ENCODE measurements around the gene SAMD4A. TPM values are rescaled to one million over a fixed set of nuclear protein-coding genes. Genes with fewer than 3 reads are reported as not detected.

Gene SAMD4A
- total RNA-seq, 3 donors from 2014 or later, result 5.4 to 8.1 (median 7.6) TPM

DNA sequence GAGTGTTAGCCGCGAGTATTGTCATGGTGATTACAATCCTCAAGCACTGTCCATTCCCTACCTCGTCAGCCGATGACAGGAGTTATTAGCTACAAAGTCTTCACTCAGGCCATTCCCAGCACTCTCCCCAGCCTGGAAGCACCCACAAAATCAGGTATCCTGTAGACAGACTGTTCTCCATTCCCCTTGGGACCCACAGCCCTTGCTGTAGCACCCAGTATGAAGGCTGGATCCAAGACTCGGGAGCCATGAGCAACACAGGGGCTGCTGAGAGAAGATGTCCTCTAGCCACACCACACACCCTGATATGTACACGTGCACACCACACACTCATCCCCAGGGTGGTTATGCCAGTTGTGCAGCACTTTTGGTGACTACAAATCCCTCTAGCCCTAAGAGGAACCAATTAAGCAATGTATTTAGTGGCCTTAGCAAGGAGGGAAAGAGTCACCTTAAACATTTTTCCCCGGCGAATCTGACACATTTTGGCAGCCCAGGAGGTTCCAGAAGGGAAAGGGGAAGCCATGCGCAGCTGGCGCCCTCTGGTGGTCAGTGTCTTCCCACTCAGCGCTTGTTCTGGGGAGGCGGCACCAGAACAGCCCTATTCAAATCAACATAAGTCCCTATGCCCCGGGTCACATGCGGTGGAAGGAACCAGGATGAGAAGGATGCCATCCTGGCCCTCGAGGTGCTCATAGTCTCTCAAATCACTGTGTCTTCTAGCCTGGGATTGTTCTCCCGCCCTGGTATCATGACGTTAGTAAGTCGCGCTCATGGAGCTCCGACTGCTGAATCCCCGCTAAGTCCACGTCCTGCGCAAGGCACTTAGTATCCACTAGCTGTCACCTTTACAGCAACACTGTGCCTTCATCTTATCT is 238.8 kb downstream of the SAMD4A start:
- ATAC-seq, result peak; percentile 84 to 92
- Mint-ChIP-seq H3K9me3 (peaks cover 4% of the 10 kb centered on the region), H3K4me3 (no peak overlapping the region), H3K4me1 (ENCODE audit: low read depth) (peaks cover 5% of the 10 kb centered on the region), H3K36me3 (ENCODE audit: insufficient read depth) (no peaks in the 10 kb centered on the region), H3K27me3 (ENCODE audit: low read depth) (peaks cover 11% of the 10 kb centered on the region)
- DNase-seq, result peak; percentile 74

GRCh38 chr14:54806616-54807015 is 239.7 kb downstream of the SAMD4A start:
- Mint-ChIP-seq H3K4me3 (no peak overlapping the region), H3K36me3 (ENCODE audit: insufficient read depth) (no peaks in the 10 kb centered on the region), H3K9me3 (peaks cover 2% of the 10 kb centered on the region), H3K27me3 (ENCODE audit: low read depth) (peaks cover 7% of the 10 kb centered on the region), H3K4me1 (ENCODE audit: low read depth) (peaks cover 5% of the 10 kb centered on the region)
- DNase-seq, result no peak
- no peak for ATAC-seq

DNA sequence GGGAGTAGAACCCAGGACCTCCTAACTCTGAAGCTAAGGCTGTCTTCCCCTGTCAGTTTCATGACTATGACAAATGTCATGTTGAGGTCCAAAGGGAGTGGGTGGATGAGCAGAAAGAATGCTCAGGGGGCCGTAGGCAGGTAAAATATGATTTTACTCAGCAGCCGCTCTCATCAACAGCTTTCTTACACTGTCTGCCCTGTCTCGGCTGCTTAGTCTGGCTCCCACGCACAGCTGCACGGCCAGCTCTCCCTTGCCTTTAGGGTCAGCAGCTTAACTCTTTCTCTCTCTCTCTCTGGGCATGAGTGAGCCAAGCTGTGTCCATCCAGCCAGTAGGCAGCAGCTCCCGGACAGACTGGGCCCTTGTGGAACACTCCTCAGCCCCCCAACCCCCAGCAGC is 240.5 kb downstream of the SAMD4A start:
- Mint-ChIP-seq H3K27me3 (ENCODE audit: low read depth) (peaks cover 7% of the 10 kb centered on the region), H3K4me3 (no peak overlapping the region), H3K9me3 (no peaks in the 10 kb centered on the region), H3K36me3 (ENCODE audit: insufficient read depth) (no peaks in the 10 kb centered on the region), H3K4me1 (ENCODE audit: low read depth) (peaks cover 5% of the 10 kb centered on the region)
- DNase-seq (no peak), ATAC-seq (no peak)

DNA sequence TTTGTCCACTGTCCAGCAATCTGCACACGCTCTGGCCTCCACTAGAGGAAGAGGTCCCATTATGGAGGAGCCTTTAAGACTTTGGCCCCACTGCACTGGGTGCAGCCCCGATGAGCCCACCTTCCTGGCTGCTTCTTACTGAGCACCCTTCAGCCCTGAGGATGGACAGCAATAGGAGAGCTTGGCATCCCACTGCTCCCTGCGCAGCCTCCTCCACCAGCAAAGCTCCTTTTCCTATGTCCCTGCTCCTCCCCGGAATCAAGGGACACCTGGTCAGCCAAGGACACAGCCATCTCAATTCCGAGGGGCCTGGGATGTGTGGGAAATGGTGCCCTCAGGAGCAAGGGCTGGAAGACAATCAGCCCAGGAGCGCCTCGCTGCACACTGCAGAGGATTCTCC is 241.0 kb downstream of the SAMD4A start:
- DNase-seq, result no peak
- no peaks in the 10 kb centered on the region for H3K36me3 Mint-ChIP-seq (ENCODE audit: insufficient read depth)

DNA sequence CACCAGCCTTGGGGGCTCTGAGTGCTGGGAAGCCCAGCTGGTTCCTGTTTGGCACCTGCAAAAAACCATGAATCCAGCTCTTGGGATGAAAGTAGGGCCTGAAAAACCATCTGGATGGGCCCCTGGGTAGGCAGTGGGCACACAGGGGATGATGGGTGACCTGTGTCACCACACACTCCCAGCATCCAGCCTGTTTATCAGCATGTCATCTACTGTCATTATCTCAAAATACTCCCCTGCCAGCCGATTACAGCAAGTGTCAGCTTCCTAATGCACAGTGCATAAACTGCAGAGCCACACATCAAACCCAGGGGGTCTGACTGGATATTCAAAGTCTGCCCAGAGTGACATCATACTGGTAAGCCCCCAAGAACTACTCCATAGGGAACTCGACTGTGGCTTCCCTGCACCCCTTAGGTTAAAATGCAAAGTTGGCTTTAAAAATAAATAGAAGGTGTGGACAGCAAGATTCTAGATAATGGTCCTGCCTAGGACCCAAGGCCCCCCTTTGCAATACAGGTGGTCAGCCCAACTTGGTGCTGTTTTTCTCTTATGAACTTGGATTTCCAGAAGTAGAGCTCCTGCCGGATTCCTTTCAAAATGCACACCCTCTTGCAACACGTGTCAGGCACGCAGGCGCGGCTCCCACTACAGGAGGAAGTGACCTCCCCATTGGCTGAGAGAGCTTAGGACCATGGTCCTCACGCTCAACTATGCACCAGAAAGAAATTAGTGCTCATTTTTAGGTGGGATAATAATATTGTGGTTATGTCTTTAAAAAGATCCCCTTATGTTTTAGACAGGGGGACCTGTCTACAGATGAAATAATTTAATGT is 241.6 kb downstream of the SAMD4A start:
- no peak overlapping the region for H3K4me3 Mint-ChIP-seq
- no peak for DNase-seq
- H3K27me3 Mint-ChIP-seq (ENCODE audit: low read depth), result peaks cover 7% of the 10 kb centered on the region
- no peaks in the 10 kb centered on the region for H3K9me3 Mint-ChIP-seq
- H3K4me1 Mint-ChIP-seq (ENCODE audit: low read depth), result peaks cover 5% of the 10 kb centered on the region
- no peak for ATAC-seq
- no peaks in the 10 kb centered on the region for H3K36me3 Mint-ChIP-seq (ENCODE audit: insufficient read depth)

More for the DNA sequence above, 241.0 kb downstream of the SAMD4A start:
- H3K9me3 Mint-ChIP-seq, result no peaks in the 10 kb centered on the region
- no peak for ATAC-seq
- peaks cover 5% of the 10 kb centered on the region for H3K4me1 Mint-ChIP-seq (ENCODE audit: low read depth)
- no peak overlapping the region for H3K4me3 Mint-ChIP-seq
- H3K27me3 Mint-ChIP-seq (ENCODE audit: low read depth), result peaks cover 7% of the 10 kb centered on the region

DNA sequence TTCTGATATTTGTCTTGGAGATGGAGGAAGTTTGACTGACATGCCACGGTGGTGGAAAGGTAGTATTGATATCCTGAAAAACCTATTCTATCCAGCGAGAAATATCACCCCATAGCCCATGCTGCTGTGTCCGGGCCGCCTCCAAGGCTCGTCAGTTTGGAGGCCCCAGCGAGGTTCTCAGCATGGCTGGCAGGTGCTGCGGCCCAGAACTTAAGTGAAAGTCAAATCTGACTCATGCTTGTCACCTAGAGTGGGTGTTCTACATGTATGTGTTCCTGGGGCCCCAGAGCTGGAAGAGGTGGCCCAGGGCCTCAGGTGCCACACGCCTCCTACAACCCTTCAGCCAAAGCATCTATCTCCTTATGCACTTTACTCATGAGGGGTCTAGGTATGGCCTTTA is 242.8 kb downstream of the SAMD4A start:
- H3K4me1 Mint-ChIP-seq (ENCODE audit: low read depth), result peaks cover 5% of the 10 kb centered on the region
- ATAC-seq, result peak in 1 of 2 donors; percentile 37
- peaks cover 5% of the 10 kb centered on the region for H3K27me3 Mint-ChIP-seq (ENCODE audit: low read depth)
- H3K4me3 Mint-ChIP-seq, result no peak overlapping the region
- no peaks in the 10 kb centered on the region for H3K36me3 Mint-ChIP-seq (ENCODE audit: insufficient read depth)
- no peak for DNase-seq
- H3K9me3 Mint-ChIP-seq, result no peaks in the 10 kb centered on the region

GRCh38 chr14:54812617-54813016 is 245.7 kb downstream of the SAMD4A start:
- Mint-ChIP-seq H3K4me3 (no peak overlapping the region), H3K4me1 (ENCODE audit: low read depth) (no peaks in the 10 kb centered on the region), H3K36me3 (ENCODE audit: insufficient read depth) (no peaks in the 10 kb centered on the region), H3K27me3 (ENCODE audit: low read depth) (no peaks in the 10 kb centered on the region), H3K9me3 (no peaks in the 10 kb centered on the region)
- DNase-seq (no peak), ATAC-seq (no peak)

DNA sequence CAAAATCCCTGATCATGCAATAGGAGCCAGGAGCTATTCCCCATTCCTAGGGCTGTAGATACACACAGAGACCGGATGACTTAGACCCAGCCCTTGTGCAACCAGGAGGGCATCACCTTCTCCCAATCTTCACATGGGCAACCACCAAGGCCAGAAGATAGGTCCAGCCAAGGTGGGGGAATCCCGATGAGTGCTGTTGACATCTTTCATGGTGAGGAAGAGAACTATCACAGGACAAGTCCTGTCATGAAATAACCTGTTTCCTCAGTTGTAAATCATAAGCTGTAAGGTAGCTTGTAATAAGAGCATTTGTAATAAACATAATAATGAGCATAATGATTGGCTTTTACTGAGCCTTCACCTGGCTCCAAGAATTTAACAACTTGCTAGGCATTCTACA is 246.2 kb downstream of the SAMD4A start:
- H3K9me3 Mint-ChIP-seq, result no peaks in the 10 kb centered on the region
- no peaks in the 10 kb centered on the region for H3K36me3 Mint-ChIP-seq (ENCODE audit: insufficient read depth)
- H3K27me3 Mint-ChIP-seq (ENCODE audit: low read depth), result no peaks in the 10 kb centered on the region
- H3K4me3 Mint-ChIP-seq, result no peak overlapping the region
- DNase-seq (no peak), ATAC-seq (no peak)
- H3K4me1 Mint-ChIP-seq (ENCODE audit: low read depth), result no peaks in the 10 kb centered on the region

DNA sequence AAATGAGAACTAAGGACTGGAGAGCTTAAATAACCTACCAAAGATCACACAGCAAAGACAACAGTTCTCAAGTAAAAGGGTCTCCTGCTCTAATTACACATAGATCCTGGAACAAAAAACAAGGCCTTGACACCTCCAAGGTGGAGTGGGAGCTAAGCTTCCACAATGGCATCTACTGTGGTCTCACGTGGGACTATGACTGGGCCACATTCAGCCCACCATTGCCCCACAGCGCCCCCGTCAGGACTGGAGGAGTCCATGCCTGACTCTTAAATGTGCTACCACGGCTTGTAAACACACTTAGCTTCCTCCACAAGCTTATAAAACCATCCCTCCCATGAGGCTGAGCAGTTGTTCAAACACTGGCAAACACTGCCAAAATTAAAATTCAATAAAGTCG is 247.1 kb downstream of the SAMD4A start:
- DNase-seq (no peak), ATAC-seq (no peak)
- Mint-ChIP-seq H3K4me1 (ENCODE audit: low read depth) (no peaks in the 10 kb centered on the region), H3K27me3 (ENCODE audit: low read depth) (no peaks in the 10 kb centered on the region), H3K36me3 (ENCODE audit: insufficient read depth) (no peaks in the 10 kb centered on the region), H3K9me3 (no peaks in the 10 kb centered on the region), H3K4me3 (no peak overlapping the region)

- ATAC-seq, result no peak
- no peaks in the 10 kb centered on the region for H3K27me3 Mint-ChIP-seq (ENCODE audit: low read depth)
- H3K4me1 Mint-ChIP-seq (ENCODE audit: low read depth), result no peaks in the 10 kb centered on the region
- DNase-seq, result no peak
- H3K9me3 Mint-ChIP-seq, result no peaks in the 10 kb centered on the region
- no peak overlapping the region for H3K4me3 Mint-ChIP-seq
- no peaks in the 10 kb centered on the region for H3K36me3 Mint-ChIP-seq (ENCODE audit: insufficient read depth)
Observed at GRCh38 chr14:54815016-54815415, 248.1 kb downstream of the SAMD4A start.

DNA sequence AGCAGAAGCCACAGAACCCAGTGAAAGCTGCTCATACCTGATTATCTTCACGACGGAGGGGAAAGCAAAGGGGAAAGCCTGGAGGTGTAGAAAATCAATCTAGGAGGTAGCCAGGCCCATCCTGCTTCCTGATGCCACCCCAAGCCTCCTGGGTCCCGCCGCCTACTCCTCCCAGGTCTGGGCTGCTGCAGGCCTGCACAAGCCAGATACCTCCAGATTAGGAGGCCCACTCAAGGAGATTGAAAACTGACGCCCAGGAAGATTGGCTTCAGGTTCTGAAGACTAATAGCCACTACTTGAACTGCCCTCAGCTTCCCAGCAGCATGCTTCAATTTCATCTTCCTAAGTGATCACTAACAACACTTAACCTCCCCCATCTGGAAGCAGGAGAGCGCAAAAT is 248.6 kb downstream of the SAMD4A start:
- Mint-ChIP-seq H3K9me3 (no peaks in the 10 kb centered on the region), H3K4me1 (ENCODE audit: low read depth) (no peaks in the 10 kb centered on the region), H3K27me3 (ENCODE audit: low read depth) (no peaks in the 10 kb centered on the region), H3K36me3 (ENCODE audit: insufficient read depth) (no peaks in the 10 kb centered on the region), H3K4me3 (no peak overlapping the region)
- ATAC-seq (no peak), DNase-seq (no peak)

- H3K27me3 Mint-ChIP-seq (ENCODE audit: low read depth), result no peaks in the 10 kb centered on the region
- H3K4me1 Mint-ChIP-seq (ENCODE audit: low read depth), result no peaks in the 10 kb centered on the region
- no peak for ATAC-seq
- H3K36me3 Mint-ChIP-seq (ENCODE audit: insufficient read depth), result no peaks in the 10 kb centered on the region
- DNase-seq, result no peak
- no peak overlapping the region for H3K4me3 Mint-ChIP-seq
- H3K9me3 Mint-ChIP-seq, result no peaks in the 10 kb centered on the region
Observed at GRCh38 chr14:54816450-54816849, 249.5 kb downstream of the SAMD4A start.

DNA sequence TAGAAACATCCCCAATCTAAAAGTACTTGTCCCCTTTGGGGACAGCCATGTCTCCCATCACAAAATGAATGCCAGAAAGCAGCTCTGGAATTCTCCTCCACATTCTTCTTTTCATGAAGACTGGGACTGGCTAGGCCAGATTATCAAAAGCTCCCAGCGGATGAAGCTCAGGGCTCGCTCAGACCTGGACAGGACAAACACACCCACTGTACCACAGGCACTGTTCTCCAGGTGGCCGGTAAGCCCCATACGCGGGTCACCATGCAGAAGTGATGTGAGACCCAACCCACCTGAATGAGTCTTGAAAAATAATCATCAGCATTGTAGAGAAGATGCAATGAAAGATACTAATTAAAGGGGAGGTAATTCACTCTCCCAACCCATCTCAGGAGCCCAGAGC is 250.6 kb downstream of the SAMD4A start:
- Mint-ChIP-seq H3K4me3 (no peak overlapping the region), H3K4me1 (ENCODE audit: low read depth) (no peaks in the 10 kb centered on the region), H3K36me3 (ENCODE audit: insufficient read depth) (no peaks in the 10 kb centered on the region), H3K27me3 (ENCODE audit: low read depth) (no peaks in the 10 kb centered on the region), H3K9me3 (no peaks in the 10 kb centered on the region)
- ATAC-seq, result no peak
- no peak for DNase-seq

DNA sequence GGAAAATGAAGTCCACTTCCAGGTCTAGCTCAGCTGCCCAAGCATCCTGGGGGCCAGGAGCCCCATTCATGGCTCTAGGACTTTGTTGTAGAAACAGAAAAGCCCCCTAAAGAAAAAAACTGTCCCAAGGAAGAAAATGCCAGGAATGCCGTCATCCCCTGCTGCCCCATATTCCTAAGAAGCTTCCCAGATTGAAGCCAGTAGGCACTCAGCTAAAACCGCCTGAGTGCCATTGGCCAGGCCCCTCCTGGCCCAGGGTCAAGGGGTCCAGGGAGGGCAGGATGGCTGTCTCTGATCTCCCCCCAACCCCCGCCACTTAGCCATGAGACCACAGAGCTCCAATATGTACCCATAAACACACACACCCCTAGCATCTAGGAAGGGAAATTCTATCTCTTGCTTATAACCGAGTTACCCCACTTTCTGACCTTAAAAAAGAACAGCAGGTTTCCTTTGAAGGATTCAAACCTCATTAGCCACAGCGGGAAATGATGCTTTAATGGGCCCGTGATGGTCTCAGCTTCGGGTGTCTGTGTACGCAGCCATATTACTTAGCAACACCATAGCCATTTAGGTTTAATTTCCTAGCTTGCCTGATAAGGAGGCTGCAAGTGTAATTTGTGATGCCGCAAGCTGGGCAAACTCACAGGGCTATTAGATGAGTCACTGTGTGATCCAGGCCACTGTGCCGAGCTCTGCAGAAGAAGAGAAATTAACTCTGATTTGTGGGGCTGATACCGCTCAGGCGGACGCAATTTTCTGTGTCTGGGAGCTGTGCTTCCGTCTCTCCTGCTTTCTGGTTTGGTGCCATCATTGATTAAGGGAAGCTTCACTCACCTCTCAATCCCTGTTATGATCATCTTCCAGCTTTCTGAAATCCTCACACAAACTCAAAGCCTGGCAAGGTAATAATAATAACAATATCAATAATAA is 251.5 kb downstream of the SAMD4A start:
- H3K36me3 Mint-ChIP-seq (ENCODE audit: insufficient read depth), result no peaks in the 10 kb centered on the region
- DNase-seq, result no peak
- no peaks in the 10 kb centered on the region for H3K9me3 Mint-ChIP-seq
- no peaks in the 10 kb centered on the region for H3K4me1 Mint-ChIP-seq (ENCODE audit: low read depth)
- ATAC-seq, result no peak
- no peaks in the 10 kb centered on the region for H3K27me3 Mint-ChIP-seq (ENCODE audit: low read depth)
- no peak overlapping the region for H3K4me3 Mint-ChIP-seq

All from activated T-cell treated with anti-CD3 and anti-CD28 coated beads, Interleukin-2, amount 50 U/mL, for 4 hours (primary cell).